Measurements from ENCODE around the gene RIT1.

DNA sequence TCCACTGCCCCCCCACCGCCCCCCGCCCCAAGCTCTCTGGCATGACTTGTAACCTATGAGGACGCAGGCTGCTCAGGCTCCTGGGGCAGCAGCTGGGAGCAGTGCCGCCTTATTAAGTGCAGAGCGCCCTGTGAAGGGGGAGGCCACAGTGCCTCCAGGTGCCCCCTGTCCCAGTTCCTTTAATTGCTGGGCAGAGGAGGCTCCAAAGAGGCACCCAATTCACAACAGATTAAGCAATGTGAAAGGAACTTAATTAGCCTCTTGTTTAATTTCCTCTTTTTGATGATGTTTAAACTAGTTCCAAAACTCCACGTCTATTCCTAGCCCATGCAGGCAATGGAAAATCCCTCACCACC lies 33.3 kb upstream of the RIT1 start:
- TF ChIP-seq, protein P1, sequence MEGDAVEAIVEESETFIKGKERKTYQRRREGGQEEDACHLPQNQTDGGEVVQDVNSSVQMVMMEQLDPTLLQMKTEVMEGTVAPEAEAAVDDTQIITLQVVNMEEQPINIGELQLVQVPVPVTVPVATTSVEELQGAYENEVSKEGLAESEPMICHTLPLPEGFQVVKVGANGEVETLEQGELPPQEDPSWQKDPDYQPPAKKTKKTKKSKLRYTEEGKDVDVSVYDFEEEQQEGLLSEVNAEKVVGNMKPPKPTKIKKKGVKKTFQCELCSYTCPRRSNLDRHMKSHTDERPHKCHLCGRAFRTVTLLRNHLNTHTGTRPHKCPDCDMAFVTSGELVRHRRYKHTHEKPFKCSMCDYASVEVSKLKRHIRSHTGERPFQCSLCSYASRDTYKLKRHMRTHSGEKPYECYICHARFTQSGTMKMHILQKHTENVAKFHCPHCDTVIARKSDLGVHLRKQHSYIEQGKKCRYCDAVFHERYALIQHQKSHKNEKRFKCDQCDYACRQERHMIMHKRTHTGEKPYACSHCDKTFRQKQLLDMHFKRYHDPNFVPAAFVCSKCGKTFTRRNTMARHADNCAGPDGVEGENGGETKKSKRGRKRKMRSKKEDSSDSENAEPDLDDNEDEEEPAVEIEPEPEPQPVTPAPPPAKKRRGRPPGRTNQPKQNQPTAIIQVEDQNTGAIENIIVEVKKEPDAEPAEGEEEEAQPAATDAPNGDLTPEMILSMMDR (IDR thresholded peaks at IDR 0.05; ENCODE audit: low read length): no peak
- TF ChIP-seq EZH2phosphoT487 (IDR thresholded peaks at IDR 0.05; ENCODE audit: low read length): no peak

Measured in MM.1S (cell line).